ENCODE results near the gene MAP4K5. TPM values are rescaled to one million over a fixed set of nuclear protein-coding genes. Genes with fewer than 3 reads are reported as not detected.

Gene MAP4K5
- total RNA-seq, 1 donor from 2014 or later: 52.8 TPM

DNA sequence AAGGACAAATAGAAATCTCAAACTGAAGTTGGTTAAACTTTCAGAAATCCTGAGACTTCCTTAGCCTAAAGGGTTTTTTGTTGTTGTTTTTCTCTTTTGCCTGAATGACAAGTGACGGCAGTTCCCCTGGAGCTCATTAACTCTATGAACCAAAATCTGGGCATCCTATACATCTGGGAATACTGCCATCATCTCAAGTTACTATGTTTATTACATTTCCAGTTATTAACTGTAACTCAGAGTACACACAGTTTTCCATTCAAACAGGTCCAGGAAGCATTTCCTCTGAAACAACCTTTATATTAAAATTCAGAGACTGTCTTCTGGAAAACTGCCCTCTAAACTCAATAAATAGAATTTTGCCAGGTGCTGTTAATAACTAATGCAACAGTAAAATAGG is 80.1 kb downstream of the MAP4K5 start:
- TF ChIP-seq, protein P1, sequence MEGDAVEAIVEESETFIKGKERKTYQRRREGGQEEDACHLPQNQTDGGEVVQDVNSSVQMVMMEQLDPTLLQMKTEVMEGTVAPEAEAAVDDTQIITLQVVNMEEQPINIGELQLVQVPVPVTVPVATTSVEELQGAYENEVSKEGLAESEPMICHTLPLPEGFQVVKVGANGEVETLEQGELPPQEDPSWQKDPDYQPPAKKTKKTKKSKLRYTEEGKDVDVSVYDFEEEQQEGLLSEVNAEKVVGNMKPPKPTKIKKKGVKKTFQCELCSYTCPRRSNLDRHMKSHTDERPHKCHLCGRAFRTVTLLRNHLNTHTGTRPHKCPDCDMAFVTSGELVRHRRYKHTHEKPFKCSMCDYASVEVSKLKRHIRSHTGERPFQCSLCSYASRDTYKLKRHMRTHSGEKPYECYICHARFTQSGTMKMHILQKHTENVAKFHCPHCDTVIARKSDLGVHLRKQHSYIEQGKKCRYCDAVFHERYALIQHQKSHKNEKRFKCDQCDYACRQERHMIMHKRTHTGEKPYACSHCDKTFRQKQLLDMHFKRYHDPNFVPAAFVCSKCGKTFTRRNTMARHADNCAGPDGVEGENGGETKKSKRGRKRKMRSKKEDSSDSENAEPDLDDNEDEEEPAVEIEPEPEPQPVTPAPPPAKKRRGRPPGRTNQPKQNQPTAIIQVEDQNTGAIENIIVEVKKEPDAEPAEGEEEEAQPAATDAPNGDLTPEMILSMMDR (IDR thresholded peaks at IDR 0.05): no peak
- Histone ChIP-seq H3K36me3 (peaks cover 61% of the 10 kb centered on the region), H3K4me3 (no peak overlapping the region), H3K9me3 (no peaks in the 10 kb centered on the region), H3K4me1 (no peaks in the 10 kb centered on the region), H3K27ac (no peak overlapping the region), H3K27me3 (ENCODE audit: low read depth) (no peaks in the 10 kb centered on the region)
- ATAC-seq (no peak), DNase-seq (no peak)
- intact Hi-C loops (cut with DNase I): no loop called here

GRCh38 chr14:50451854-50452253 is 80.5 kb downstream of the MAP4K5 start:
- Histone ChIP-seq H3K36me3 (peaks cover 61% of the 10 kb centered on the region), H3K9me3 (no peaks in the 10 kb centered on the region), H3K27ac (no peak overlapping the region), H3K27me3 (ENCODE audit: low read depth) (no peaks in the 10 kb centered on the region), H3K4me1 (no peaks in the 10 kb centered on the region), H3K4me3 (no peak overlapping the region)
- intact Hi-C loops (cut with DNase I): no loop called here
- ATAC-seq (no peak), DNase-seq (no peak)
- TF ChIP-seq, protein P1 (IDR thresholded peaks at IDR 0.05): no peak

DNA sequence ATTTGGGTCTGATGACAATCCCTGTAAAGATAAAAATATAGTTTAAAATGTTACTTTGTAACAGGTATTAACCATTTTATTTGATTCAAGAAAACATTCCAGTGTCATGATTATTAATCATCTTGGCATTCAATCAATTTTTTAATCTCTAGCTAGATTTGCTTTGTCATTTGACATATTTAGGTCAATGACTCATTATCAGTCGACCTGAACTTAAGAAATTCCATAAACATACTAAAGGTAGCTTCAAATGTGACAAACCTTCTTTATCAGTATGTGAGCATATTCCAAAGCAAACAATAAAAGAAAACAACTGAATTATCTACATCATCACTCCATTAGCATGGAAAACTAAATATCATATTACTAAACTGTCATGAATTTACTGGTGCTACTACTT is 84.9 kb downstream of the MAP4K5 start:
- no peaks in the 10 kb centered on the region for H3K27me3 ChIP-seq (ENCODE audit: low read depth)
- peaks cover 81% of the 10 kb centered on the region for H3K36me3 ChIP-seq
- ATAC-seq: no peak

GRCh38 chr14:50434528-50434927 is 97.8 kb downstream of the MAP4K5 start:
- intact Hi-C loops (cut with DNase I): no loop called here
- DNase-seq: no peak
- Histone ChIP-seq H3K36me3 (peaks cover 58% of the 10 kb centered on the region), H3K27ac (no peak overlapping the region), H3K4me1 (no peaks in the 10 kb centered on the region), H3K27me3 (ENCODE audit: low read depth) (no peaks in the 10 kb centered on the region), H3K9me3 (no peaks in the 10 kb centered on the region), H3K4me3 (no peak overlapping the region)
- TF ChIP-seq, protein P1 (IDR thresholded peaks at IDR 0.05): no peak
- no peak for ATAC-seq

More for the DNA sequence above, 84.9 kb downstream of the MAP4K5 start:
- H3K9me3 ChIP-seq: no peaks in the 10 kb centered on the region
- H3K4me1 ChIP-seq: peaks cover 2% of the 10 kb centered on the region
- intact Hi-C loops (cut with DNase I): no loop called here
- no peak for DNase-seq
- no peak overlapping the region for H3K4me3 ChIP-seq
- no peak overlapping the region for H3K27ac ChIP-seq
- TF ChIP-seq, protein P1 (IDR thresholded peaks at IDR 0.05): no peak

- Histone ChIP-seq H3K4me3 (no peak overlapping the region), H3K27me3 (ENCODE audit: low read depth) (no peaks in the 10 kb centered on the region), H3K4me1 (no peaks in the 10 kb centered on the region), H3K9me3 (no peaks in the 10 kb centered on the region), H3K36me3 (peaks cover 62% of the 10 kb centered on the region), H3K27ac (no peak overlapping the region)
- TF ChIP-seq, protein P1 (IDR thresholded peaks at IDR 0.05): no peak
- intact Hi-C loops (cut with DNase I): no loop called here
- DNase-seq (no peak), ATAC-seq (no peak)
Measured at GRCh38 chr14:50432131-50432530, 100.2 kb downstream of the MAP4K5 start.

GRCh38 chr14:50425816-50426215 is 106.6 kb downstream of the MAP4K5 start:
- H3K9me3 ChIP-seq: no peaks in the 10 kb centered on the region
- no peaks in the 10 kb centered on the region for H3K4me1 ChIP-seq
- intact Hi-C loops (cut with DNase I): no loop called here
- ATAC-seq (no peak), DNase-seq (no peak)
- peaks cover 61% of the 10 kb centered on the region for H3K36me3 ChIP-seq
- TF ChIP-seq, protein P1 (IDR thresholded peaks at IDR 0.05): no peak
- H3K27me3 ChIP-seq (ENCODE audit: low read depth): no peaks in the 10 kb centered on the region
- H3K27ac ChIP-seq: no peak overlapping the region
- no peak overlapping the region for H3K4me3 ChIP-seq

All from lower lobe of right lung (tissue), 2 donors.